Measurements from ENCODE around the gene E2F2.

- TF ChIP-seq CTCF (IDR thresholded peaks at IDR 0.05) (no peak), FOXJ3 (CRISPR knock-in tag; IDR thresholded peaks at IDR 0.05) (no peak), GABPA (IDR thresholded peaks at IDR 0.05; ENCODE audit: low read depth) (no peak)
Measured at GRCh38 chr1:23475134-23475628, 55.9 kb downstream of the E2F2 start.

All from SK-N-SH (cell line).